Activated CD8-positive, alpha-beta T cell treated with anti-CD3 and anti-CD28 coated beads for 36 hours (primary cell): ENCODE results near the gene TGFBR3L. TPM values are rescaled to one million over a fixed set of nuclear protein-coding genes. Genes with fewer than 3 reads are reported as not detected.

Source experiments
- ATAC-seq: fragments of 200-7000 bp; cut with Tn5 transposase; one replicate; pipeline ENCODE4 v1.10.0; 2021; ENCODE audit warnings: mild to moderate bottlenecking, moderate library complexity
- CTCF ChIA-PET: fragments of 350-600 bp; sonication (Branson Sonifier 250); formaldehyde crosslinking; loops from one replicate; lab custom pipeline; 2021; ENCODE audit warnings: antibody characterized with exemption; lab: Charles Lee
- POLR2A ChIA-PET: fragments of 350-600 bp; sonication (Branson Sonifier 250); formaldehyde crosslinking; loops from one replicate; lab custom pipeline; 2021; ENCODE audit warnings: antibody characterized with exemption; lab: Charles Lee
- DNase-seq: peaks from one replicate; pipeline ENCODE4 v3.0.0-alpha.2; 2020
- H3K27ac Mint-ChIP-seq: one replicate; pipeline ENCODE4 v1.8.0; 2021; ENCODE audit warnings: mild to moderate bottlenecking, mixed read lengths
- H3K27me3 Mint-ChIP-seq: one replicate; pipeline ENCODE4 v1.8.0; 2021; ENCODE audit warnings: mixed read lengths
- H3K36me3 Mint-ChIP-seq: one replicate; pipeline ENCODE4 v1.8.0; 2021; ENCODE audit warnings: low read depth, mixed read lengths
- H3K4me1 Mint-ChIP-seq: one replicate; pipeline ENCODE4 v1.8.0; 2021; ENCODE audit warnings: low read depth, mixed read lengths
- H3K4me3 Mint-ChIP-seq: one replicate; pipeline ENCODE4 v1.8.0; 2021; ENCODE audit warnings: mild to moderate bottlenecking, moderate library complexity, mixed read lengths
- H3K9me3 Mint-ChIP-seq: one replicate; pipeline ENCODE4 v1.8.0; 2021; ENCODE audit warnings: mixed read lengths
- CTCF ChIP-seq: fragments of 200-600 bp; IDR thresholded peaks from one replicate; pipeline ENCODE4 v1.8.0; 2022; ENCODE audit warnings: antibody characterized with exemption, mild to moderate bottlenecking
- intact Hi-C: fragments of 100-400 bp; cut with micrococcal nuclease; formaldehyde crosslinking; loops from one replicate; pipeline ENCODE4 v1.10.0; 2022
- total RNA-seq, 2 experiments: library from RNA; stranded (reverse); gene quantifications; one replicate each; pipeline ENCODE4 v1.2.3, GENCODE V29; 2021

Gene TGFBR3L
- total RNA-seq, 2 experiments from 2014 or later = 5.1 to 5.9 TPM

GRCh38 chr19:7912697-7913564 is 1.7 kb upstream of the TGFBR3L start:
- Mint-ChIP-seq H3K27me3 (peaks cover 14% of the 10 kb centered on the region), H3K4me1 (peaks cover 16% of the 10 kb centered on the region), H3K27ac (no peak overlapping the region), H3K9me3 (no peaks in the 10 kb centered on the region), H3K4me3 (no peak overlapping the region), H3K36me3 (peaks cover 19% of the 10 kb centered on the region)
- intact Hi-C loops = no loop called here
- DNase-seq (no peak), ATAC-seq (no peak)
- POLR2A ChIA-PET = interaction anchor here (0.5 kb wide), 1 partner anchor 307 kb away, joined by 3 read pairs; no protein-coding TSS in a partner anchor
- CTCF ChIA-PET = no interaction called here
- no peak for TF ChIP-seq CTCF

- H3K4me1 Mint-ChIP-seq = peaks cover 17% of the 10 kb centered on the region
- ATAC-seq (no peak), DNase-seq (no peak)
- no peak overlapping the region for H3K27ac Mint-ChIP-seq
- peaks cover 19% of the 10 kb centered on the region for H3K36me3 Mint-ChIP-seq
- no peak for TF ChIP-seq CTCF
- ChIA-PET CTCF (no interaction called here), POLR2A (interaction anchor here (0.5 kb wide), 1 partner anchor 308 kb away, joined by 3 read pairs; no protein-coding TSS in a partner anchor)
- peaks cover 19% of the 10 kb centered on the region for H3K27me3 Mint-ChIP-seq
- H3K9me3 Mint-ChIP-seq = no peaks in the 10 kb centered on the region
- H3K4me3 Mint-ChIP-seq = no peak overlapping the region
- intact Hi-C loops = no loop called here
Observed at GRCh38 chr19:7913652-7914051, 978 bp upstream of the TGFBR3L start.

GRCh38 chr19:7914099-7914498 is 531 bp upstream of the TGFBR3L start:
- ChIA-PET POLR2A (interaction anchor here (1.0 to 1.2 kb wide), 2 partner anchors 10 to 18 kb away, joined by 3 read pairs; partner anchors contain the start of gene MAP2K7), CTCF (no interaction called here)
- no peak overlapping the region for H3K4me3 Mint-ChIP-seq
- H3K9me3 Mint-ChIP-seq = no peaks in the 10 kb centered on the region
- H3K4me1 Mint-ChIP-seq = peaks cover 17% of the 10 kb centered on the region
- H3K27me3 Mint-ChIP-seq = peaks cover 19% of the 10 kb centered on the region
- no peak for TF ChIP-seq CTCF
- DNase-seq (no peak), ATAC-seq (no peak)
- H3K27ac Mint-ChIP-seq = no peak overlapping the region
- H3K36me3 Mint-ChIP-seq = peaks cover 19% of the 10 kb centered on the region
- intact Hi-C loops = no loop called here

GRCh38 chr19:7915250-7916102 is 846 bp downstream of the TGFBR3L start:
- Mint-ChIP-seq H3K4me1 (peaks cover 25% of the 10 kb centered on the region), H3K27ac (no peak overlapping the region), H3K9me3 (no peaks in the 10 kb centered on the region), H3K4me3 (peak overlapping the region; percentile 53), H3K27me3 (peaks cover 22% of the 10 kb centered on the region), H3K36me3 (peaks cover 17% of the 10 kb centered on the region)
- no peak for ATAC-seq
- TF ChIP-seq CTCF = no peak
- DNase-seq = no peak
- ChIA-PET POLR2A (interaction anchor here (0.7 to 3.2 kb wide), 5 partner anchors 10 to 16 kb away, joined by 3 to 13 read pairs (median 4); partner anchors contain the start of genes CTXN1 and MAP2K7), CTCF (interaction anchor here (1.1 to 1.3 kb wide), 2 partner anchors 21 to 87 kb away, joined by 3 to 4 read pairs; no protein-coding TSS in a partner anchor)
- intact Hi-C loops = no loop called here
